Jurkat, Clone E6-1 (cell line): Measurements from ENCODE around the gene PACS2.
"Not testable (repeated sequence)": the region's sequence is repeated elsewhere in the genome, so short reads cannot be mapped to it uniquely, and the experiment has no call there.

ENCODE experiments used
- DNase-seq: peaks from one replicate; pipeline ENCODE4 v3.0.0-alpha.2; 2011; ENCODE audit warnings: low read depth, low spot score
- H3K4me3 ChIP-seq: 2 replicates; pipeline ENCODE4 v1.5.1; 2011; ENCODE audit warnings: mild to moderate bottlenecking, low read length, control low read depth, moderate library complexity

PACS2 gene

GRCh38 chr14:105328070-105328677 is 13.6 kb downstream of the PACS2 start:
- no peak overlapping the region for H3K4me3 ChIP-seq
- DNase-seq = no peak

GRCh38 chr14:105328678-105329390 is 14.3 kb downstream of the PACS2 start:
- H3K4me3 ChIP-seq = no peak overlapping the region
- DNase-seq = no peak

- no peak overlapping the region for H3K4me3 ChIP-seq
- DNase-seq = no peak
These were observed 15.0 kb downstream of the PACS2 start for GRCh38 chr14:105329411-105330150.

GRCh38 chr14:105330491-105330895 is 15.9 kb downstream of the PACS2 start:
- no peak overlapping the region for H3K4me3 ChIP-seq
- no peak for DNase-seq

GRCh38 chr14:105331575-105332349 is 17.2 kb downstream of the PACS2 start:
- H3K4me3 ChIP-seq = no peak overlapping the region
- peak; percentile 72 for DNase-seq

GRCh38 chr14:105332350-105332874 is 17.9 kb downstream of the PACS2 start:
- H3K4me3 ChIP-seq = no peak overlapping the region
- DNase-seq = no peak

- DNase-seq = no peak
- H3K4me3 ChIP-seq = no peak overlapping the region
These were observed 18.5 kb downstream of the PACS2 start for GRCh38 chr14:105333020-105333490.

GRCh38 chr14:105333613-105334364 is 19.2 kb downstream of the PACS2 start:
- DNase-seq = no peak

GRCh38 chr14:105334383-105335230 is 20.1 kb downstream of the PACS2 start:
- H3K4me3 ChIP-seq = no peak overlapping the region
- no peak for DNase-seq

More at GRCh38 chr14:105333613-105334364, 19.2 kb downstream of the PACS2 start:
- H3K4me3 ChIP-seq = no peak overlapping the region

- not testable (repeated sequence) for H3K4me3 ChIP-seq, DNase-seq
These were observed 20.6 kb downstream of the PACS2 start for GRCh38 chr14:105335231-105335542.

- DNase-seq = no peak
- H3K4me3 ChIP-seq = no peak overlapping the region
These were observed 21.4 kb downstream of the PACS2 start for GRCh38 chr14:105335735-105336476.

GRCh38 chr14:105336477-105337287 is 22.1 kb downstream of the PACS2 start:
- DNase-seq = no peak

GRCh38 chr14:105337433-105337832 is 22.9 kb downstream of the PACS2 start:
- no peak for DNase-seq
- H3K4me3 ChIP-seq = no peak overlapping the region

More at GRCh38 chr14:105336477-105337287, 22.1 kb downstream of the PACS2 start:
- no peak overlapping the region for H3K4me3 ChIP-seq

- H3K4me3 ChIP-seq = no peak overlapping the region
- DNase-seq = no peak
These were observed 23.6 kb downstream of the PACS2 start for GRCh38 chr14:105337966-105338741.
